ENCODE data around the gene ACIN1. TPM values are rescaled to one million over a fixed set of nuclear protein-coding genes. Genes with fewer than 3 reads are reported as not detected.

The ACIN1 gene
- total and polyA plus RNA-seq, 2 of the 13 experiments (the other 11 are each of a cell fraction or from before 2014, with no cell fraction given) = 165 to 183 TPM

DNA sequence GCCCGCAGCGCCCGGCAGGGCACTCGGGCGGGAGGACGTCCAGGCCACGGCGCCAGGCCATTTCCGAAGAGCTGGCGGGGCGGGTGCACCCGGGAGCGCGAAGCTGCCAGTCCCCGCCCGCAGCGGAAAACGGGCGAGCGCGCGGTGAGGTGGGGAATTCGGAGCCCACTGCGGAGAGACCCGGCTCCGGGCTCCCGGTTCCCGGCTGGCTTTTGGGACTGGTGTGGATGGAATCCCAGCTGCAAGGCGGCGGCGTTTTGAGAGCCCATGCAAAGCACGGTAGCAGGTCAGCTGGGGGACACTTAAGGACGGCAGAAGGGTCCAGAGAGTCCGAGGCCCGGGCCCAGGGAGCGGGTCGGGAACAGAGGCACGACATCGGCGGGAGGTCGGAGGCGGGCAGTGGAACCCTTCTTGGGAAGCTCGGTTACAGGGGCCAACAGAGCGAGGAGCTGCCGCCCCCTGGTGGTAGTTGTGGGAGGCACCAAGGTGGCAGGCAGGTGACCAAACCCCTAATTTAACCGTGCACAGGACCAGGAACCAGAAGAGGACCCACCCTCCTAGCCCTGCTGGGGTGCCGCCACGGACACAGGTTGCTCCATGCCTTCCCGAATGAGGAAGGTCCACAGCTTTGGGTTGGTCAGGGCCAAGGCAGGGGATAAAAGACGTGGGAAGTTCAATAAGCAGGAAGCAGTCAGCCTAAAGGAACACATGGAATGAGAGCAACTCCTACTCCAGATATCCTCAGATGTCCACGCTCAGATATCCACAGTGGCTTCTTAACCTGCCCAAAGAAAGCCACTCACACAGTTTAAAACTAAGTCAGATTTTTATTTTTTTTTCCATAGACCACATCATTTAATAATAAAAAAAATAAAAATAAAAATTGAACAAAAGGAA, 36.9 kb downstream of the ACIN1 start (continued):
- TF ChIP-seq ZNF646 (CRISPR knock-in tag; IDR thresholded peaks at IDR 0.05) = peak; percentile 51; the same call in 1 of the 2 replicates
- peak; percentile 92 for TF ChIP-seq HIVEP1 (CRISPR knock-in tag; IDR thresholded peaks at IDR 0.05)
- TF ChIP-seq, protein P1, sequence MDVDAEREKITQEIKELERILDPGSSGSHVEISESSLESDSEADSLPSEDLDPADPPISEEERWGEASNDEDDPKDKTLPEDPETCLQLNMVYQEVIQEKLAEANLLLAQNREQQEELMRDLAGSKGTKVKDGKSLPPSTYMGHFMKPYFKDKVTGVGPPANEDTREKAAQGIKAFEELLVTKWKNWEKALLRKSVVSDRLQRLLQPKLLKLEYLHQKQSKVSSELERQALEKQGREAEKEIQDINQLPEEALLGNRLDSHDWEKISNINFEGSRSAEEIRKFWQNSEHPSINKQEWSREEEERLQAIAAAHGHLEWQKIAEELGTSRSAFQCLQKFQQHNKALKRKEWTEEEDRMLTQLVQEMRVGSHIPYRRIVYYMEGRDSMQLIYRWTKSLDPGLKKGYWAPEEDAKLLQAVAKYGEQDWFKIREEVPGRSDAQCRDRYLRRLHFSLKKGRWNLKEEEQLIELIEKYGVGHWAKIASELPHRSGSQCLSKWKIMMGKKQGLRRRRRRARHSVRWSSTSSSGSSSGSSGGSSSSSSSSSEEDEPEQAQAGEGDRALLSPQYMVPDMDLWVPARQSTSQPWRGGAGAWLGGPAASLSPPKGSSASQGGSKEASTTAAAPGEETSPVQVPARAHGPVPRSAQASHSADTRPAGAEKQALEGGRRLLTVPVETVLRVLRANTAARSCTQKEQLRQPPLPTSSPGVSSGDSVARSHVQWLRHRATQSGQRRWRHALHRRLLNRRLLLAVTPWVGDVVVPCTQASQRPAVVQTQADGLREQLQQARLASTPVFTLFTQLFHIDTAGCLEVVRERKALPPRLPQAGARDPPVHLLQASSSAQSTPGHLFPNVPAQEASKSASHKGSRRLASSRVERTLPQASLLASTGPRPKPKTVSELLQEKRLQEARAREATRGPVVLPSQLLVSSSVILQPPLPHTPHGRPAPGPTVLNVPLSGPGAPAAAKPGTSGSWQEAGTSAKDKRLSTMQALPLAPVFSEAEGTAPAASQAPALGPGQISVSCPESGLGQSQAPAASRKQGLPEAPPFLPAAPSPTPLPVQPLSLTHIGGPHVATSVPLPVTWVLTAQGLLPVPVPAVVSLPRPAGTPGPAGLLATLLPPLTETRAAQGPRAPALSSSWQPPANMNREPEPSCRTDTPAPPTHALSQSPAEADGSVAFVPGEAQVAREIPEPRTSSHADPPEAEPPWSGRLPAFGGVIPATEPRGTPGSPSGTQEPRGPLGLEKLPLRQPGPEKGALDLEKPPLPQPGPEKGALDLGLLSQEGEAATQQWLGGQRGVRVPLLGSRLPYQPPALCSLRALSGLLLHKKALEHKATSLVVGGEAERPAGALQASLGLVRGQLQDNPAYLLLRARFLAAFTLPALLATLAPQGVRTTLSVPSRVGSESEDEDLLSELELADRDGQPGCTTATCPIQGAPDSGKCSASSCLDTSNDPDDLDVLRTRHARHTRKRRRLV (CRISPR knock-in tag; IDR thresholded peaks at IDR 0.05) = 0 out of 2 replicates have a peak, but pooled peaks have one; percentile 46
- peak; percentile 98 for TF ChIP-seq PTBP1 (IDR thresholded peaks at IDR 0.05; ENCODE audit: low read depth, low read length, poor library complexity, severe bottlenecking)
- TF ChIP-seq MYNN (CRISPR knock-in tag; IDR thresholded peaks at IDR 0.05; ENCODE audit: low read depth) = peak; percentile 92; the same call in 1 of the 2 replicates
- TF ChIP-seq ZNF720 (CRISPR knock-in tag; IDR thresholded peaks at IDR 0.05) = no peak
- no peak for TF ChIP-seq ZBTB46 (CRISPR knock-in tag; IDR thresholded peaks at IDR 0.05; ENCODE audit: borderline replicate concordance)
- TF ChIP-seq AGO1 (IDR thresholded peaks at IDR 0.05; ENCODE audit: low read depth, low read length, poor library complexity, severe bottlenecking) = peak; percentile 98
- no peak for TF ChIP-seq SNRNP70 (IDR thresholded peaks at IDR 0.05; ENCODE audit: low read depth, low read length)
- peak; percentile 48; the same call in 1 of the 2 replicates for TF ChIP-seq GATAD1 (CRISPR knock-in tag; IDR thresholded peaks at IDR 0.05)
- TF ChIP-seq KLF9 (CRISPR knock-in tag; IDR thresholded peaks at IDR 0.05; ENCODE audit: low read depth) = no peak
- TF ChIP-seq HMG20B (CRISPR knock-in tag; conservative IDR thresholded peaks at IDR 0.05) = peak; percentile 36; the same call in 1 of the 2 replicates
- no peak for TF ChIP-seq ZNF441 (CRISPR knock-in tag; IDR thresholded peaks at IDR 0.05; ENCODE audit: borderline replicate concordance)
- TF ChIP-seq NR2C2 (CRISPR knock-in tag; IDR thresholded peaks at IDR 0.05; ENCODE audit: borderline replicate concordance) = peak; percentile 37; the same call in 1 of the 2 replicates
- TF ChIP-seq TGIF2 (CRISPR knock-in tag; IDR thresholded peaks at IDR 0.05) = no peak

Data from HepG2 (cell line).